ENCODE data around the gene MKNK1.

The MKNK1 gene

DNA sequence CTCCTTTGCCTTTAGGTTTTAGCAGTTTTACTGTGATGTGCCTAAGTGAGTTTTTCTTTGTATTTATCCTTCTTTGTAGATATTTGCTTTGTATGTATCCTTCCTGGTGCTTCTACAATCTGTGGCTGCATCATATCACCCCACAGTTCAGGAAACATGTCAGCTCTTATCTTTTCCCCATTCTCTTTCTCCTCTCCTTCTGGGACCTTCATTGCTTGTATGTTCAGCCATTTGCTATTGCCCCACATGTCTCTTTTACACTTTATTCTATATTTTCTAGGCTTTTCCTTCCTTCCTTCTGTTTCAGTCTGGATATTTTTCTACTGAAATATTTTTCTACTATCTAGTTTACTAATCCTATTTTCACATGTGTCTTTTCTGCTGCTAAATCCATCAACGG, 67.5 kb downstream of the MKNK1 start:
- no peak for DNase-seq

DNA sequence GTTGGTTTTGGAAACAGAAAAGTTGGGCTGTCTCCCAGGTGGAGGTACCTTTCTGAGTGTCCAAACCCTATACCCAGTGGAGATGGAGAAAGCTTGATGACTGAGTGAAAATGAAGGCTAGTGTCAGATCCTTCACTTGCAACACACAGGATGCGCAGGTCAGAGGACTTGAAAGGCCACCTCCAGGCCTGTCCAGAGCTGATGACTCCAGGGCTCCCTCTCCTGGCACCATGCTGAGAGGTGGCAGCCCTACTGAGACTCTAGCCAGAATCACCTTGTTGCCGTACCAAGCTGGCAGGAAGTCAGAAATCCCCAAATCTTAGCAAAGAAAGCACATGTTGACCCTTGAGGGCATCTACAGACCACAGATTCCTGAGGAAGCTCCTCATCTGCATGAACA, 69.0 kb downstream of the MKNK1 start:
- no peak for DNase-seq

- peak; percentile 28 for DNase-seq
Measured at GRCh38 chr1:46533179-46533864, 70.7 kb downstream of the MKNK1 start.

GRCh38 chr1:46532498-46533178, 71.4 kb downstream of the MKNK1 start:
- DNase-seq = peak; percentile 46

DNA sequence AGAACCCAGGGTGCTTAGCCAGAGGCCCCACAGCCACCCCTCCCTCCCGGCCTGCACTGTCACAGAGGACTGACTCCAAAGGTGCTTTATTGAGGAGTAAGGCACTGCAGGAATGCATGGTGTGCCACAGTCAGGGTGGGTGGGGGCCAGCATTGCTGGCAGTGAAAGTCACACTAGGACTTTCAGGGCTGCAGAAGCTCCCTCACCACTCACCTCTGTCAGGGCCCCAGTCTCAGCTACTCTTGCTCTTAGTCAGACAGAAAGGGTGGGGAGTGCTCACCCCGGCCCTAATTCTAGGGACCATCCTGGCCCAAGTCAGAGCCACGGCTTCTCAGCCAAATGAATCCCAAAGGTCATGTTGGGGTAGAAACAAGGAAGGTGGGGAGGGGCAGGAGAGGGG, 72.0 kb downstream of the MKNK1 start:
- no peak for DNase-seq

- DNase-seq = no peak
Measured at GRCh38 chr1:46530791-46531409, 73.2 kb downstream of the MKNK1 start.

GRCh38 chr1:46530311-46530710, 73.8 kb downstream of the MKNK1 start:
- no peak for DNase-seq

DNA sequence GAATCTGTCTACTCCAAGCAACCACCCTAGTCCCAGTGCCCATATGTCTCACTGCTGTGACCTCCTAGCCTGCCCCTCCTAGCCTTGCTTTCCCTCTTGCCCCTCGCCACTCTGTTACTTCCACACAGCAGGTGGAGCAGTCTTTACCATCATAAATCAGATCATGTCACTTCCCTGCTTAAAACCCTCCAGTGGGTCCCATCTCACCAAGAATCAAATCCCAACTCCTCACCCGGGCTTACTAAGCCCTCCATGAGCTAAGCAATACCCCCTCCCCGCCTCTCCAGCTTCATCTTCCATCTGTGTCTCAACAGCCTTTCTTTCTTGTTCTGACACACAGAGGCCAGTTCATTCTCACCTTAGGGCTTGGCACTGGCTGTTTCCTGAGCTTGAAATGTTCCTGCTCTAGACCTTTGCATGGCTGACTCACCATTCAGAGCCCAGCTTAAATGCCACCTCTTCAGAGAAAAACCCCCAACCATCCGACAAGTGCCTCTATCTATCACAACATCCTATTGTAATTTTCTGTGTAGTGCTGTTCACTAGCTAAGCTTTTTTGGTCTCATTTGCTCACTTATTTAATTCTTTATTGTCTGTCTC, 74.9 kb downstream of the MKNK1 start:
- DNase-seq = no peak

- DNase-seq = no peak
Measured at GRCh38 chr1:46528297-46528955, 75.6 kb downstream of the MKNK1 start.

GRCh38 chr1:46527474-46528296, 76.4 kb downstream of the MKNK1 start:
- peak; percentile 55 for DNase-seq

DNA sequence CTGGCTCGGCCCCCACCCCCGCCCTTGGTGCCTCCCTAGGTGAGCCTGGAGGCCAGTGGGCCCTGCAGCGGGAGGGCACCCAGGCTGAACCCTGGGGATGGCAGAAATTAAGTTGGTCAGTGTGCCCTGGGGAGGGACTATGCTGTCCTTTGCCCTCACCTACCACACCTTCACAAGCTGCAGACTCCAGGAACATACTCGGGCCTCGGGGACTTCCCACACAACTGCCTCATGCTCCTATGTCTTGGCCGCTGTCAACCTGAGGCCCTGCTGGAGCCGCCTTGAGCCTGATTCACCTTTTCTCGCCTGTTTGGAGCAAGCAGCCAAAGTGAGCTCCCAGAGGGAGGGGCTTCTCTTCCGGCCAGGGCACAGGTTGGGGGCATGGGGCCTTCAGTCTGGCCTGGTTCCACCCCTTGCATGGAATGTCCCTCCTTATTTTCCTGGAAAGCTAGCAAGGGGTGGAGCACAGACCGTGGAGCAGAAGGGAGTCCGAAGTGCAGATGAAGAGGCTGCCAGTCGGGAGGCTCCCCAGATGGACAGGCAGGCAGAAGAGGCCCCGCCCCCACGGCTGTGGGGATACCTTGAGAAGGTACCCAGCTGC, 77.3 kb downstream of the MKNK1 start:
- no peak for DNase-seq

GRCh38 chr1:46526013-46526690, 77.9 kb downstream of the MKNK1 start:
- DNase-seq = no peak

DNA sequence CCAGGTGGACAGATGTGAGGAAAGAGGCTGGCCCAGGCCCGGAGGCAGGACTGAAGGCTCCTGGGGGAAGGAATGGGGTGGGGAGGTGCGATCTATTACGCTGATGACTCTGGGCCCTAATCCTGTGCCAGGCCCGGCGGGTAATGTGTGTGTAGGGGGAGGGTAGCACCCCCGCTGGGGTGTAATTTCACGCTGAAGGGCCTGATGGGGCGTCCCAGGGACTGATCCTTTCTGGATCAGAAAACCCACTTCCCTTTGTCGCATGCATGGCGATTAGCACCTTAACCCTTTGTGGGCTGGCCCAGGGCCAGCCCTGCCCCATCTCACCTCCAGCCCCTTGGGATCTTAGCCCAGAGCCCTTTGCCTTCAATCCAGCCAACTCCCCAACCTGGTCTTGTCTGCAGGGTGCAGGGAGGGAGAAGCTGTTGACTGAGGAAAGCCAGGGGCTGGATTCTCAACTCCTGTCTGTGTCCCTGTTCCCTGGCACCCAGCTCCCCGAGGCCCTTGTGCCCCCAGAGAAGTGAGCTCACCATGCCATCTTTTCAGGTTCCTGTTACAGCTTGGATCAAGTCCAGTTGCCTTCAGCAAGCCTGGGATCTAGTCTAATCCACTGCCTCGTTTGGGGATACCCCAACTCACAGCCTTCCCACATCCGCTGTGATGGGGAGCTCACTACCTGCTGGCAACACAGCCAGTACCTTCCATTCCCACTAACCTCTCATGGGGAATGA, 78.7 kb downstream of the MKNK1 start:
- no peak for DNase-seq

DNA sequence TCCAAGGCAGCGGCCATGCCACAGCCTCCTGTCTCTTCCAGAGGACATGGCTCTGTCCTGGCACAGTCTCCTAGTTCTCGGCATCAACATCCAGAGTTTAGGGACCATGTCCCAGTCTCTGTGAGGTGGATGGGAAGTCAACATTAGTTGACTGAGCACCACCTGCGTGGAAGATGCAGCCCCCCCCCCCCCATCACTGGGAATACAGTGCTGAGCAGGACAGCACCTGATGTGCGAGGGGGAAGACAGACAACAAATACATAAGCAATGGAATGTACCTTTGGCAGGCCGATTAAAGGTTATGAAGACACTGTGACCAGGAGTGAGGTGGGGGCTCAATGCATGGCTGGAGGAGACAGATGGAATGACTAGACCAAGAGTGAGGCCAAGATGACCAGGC, 79.2 kb downstream of the MKNK1 start:
- DNase-seq = no peak

DNA sequence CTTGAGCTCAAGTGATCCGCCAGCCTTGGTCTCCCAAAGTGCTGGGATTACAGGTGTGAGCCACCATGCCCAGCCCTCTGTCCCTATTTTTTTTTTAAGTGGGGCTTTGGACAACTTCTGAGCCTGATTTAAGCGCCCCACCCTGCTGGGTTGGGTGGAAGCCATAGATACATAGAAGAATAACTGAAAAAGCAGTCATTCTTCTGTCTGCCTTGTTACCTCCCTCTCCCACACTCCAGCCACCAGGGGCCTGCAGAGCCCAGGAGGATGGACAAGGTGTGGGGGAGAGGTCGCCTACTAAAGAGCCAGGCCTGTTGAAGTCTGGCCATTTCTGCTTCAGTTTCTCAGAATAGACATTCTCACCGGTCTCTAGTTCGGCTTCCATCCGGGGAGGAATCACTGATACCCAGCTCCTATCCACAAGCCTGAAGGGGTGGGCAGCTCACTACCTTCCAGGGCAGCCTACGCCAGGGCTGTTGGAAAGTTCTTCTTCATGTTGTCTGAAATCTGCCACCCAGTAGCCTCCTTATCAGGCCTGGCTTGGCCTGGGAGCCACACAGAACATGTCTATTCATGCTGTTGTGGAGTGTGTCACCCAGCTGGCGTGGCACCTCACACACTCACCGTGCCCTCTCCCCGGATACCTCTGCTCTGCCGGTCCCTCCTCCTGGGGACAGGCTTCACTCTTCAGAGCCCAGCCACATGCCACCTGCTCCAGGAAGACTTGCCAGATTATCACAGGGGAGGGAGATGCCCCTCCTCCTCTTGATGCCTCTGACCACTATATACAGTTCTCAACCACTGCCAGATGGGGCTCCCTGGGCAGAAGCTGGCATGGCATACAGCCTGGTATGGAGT, 80.3 kb downstream of the MKNK1 start:
- DNase-seq = no peak

DNA sequence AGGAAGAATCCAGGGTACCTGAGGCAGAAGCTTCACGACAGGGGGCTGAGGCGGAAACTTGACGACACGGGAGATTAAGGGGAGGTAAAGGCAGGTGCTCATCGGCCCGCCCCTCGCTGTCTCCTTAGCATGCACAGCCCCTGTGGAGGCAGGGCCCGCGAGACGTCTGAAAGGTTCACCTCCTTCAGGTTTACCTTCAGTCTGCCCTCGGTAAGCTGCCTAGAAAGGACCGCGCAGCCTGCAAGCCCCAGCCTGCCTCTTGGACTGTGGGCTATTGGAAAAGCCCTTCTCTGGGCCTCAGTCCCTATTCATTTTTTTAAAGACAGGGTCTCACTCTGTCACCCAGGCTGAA, 81.1 kb downstream of the MKNK1 start:
- no peak for DNase-seq

GRCh38 chr1:46522184-46522968, 81.7 kb downstream of the MKNK1 start:
- no peak for DNase-seq

DNA sequence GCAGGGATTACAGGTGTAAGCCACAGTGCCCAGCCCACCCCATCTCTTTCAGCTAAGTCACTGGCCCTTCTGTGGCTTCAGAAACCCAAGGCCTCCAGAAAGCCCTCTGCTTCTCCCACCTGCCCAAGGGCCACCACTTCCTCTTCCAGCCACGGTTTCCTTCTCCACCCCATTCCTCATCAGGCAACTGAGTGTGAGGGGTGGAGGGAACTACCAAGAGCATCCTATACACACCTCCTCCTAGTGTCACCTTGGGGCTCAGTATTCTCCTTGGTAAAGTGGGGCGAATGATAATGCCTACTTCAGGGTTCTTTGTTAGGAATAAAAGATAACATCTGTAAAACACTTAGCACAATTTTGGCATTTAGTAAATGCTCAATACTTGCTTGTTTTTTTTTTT, 82.7 kb downstream of the MKNK1 start:
- DNase-seq = no peak

Measured in effector CD4-positive, alpha-beta T cell (primary cell).